NCI-H2196 (cell line): ENCODE measurements around the gene CDH5.
"Not testable (repeated sequence)": the region's sequence is repeated elsewhere in the genome, so short reads cannot be mapped to it uniquely, and the experiment has no call there.

ENCODE experiments used
- DNase-seq: peaks from one replicate; lab custom pipeline; 2025; ENCODE audit not compliant: unreplicated experiment; lab: John Stamatoyannopoulos, UW

The CDH5 gene, protein sequence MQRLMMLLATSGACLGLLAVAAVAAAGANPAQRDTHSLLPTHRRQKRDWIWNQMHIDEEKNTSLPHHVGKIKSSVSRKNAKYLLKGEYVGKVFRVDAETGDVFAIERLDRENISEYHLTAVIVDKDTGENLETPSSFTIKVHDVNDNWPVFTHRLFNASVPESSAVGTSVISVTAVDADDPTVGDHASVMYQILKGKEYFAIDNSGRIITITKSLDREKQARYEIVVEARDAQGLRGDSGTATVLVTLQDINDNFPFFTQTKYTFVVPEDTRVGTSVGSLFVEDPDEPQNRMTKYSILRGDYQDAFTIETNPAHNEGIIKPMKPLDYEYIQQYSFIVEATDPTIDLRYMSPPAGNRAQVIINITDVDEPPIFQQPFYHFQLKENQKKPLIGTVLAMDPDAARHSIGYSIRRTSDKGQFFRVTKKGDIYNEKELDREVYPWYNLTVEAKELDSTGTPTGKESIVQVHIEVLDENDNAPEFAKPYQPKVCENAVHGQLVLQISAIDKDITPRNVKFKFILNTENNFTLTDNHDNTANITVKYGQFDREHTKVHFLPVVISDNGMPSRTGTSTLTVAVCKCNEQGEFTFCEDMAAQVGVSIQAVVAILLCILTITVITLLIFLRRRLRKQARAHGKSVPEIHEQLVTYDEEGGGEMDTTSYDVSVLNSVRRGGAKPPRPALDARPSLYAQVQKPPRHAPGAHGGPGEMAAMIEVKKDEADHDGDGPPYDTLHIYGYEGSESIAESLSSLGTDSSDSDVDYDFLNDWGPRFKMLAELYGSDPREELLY

DNA sequence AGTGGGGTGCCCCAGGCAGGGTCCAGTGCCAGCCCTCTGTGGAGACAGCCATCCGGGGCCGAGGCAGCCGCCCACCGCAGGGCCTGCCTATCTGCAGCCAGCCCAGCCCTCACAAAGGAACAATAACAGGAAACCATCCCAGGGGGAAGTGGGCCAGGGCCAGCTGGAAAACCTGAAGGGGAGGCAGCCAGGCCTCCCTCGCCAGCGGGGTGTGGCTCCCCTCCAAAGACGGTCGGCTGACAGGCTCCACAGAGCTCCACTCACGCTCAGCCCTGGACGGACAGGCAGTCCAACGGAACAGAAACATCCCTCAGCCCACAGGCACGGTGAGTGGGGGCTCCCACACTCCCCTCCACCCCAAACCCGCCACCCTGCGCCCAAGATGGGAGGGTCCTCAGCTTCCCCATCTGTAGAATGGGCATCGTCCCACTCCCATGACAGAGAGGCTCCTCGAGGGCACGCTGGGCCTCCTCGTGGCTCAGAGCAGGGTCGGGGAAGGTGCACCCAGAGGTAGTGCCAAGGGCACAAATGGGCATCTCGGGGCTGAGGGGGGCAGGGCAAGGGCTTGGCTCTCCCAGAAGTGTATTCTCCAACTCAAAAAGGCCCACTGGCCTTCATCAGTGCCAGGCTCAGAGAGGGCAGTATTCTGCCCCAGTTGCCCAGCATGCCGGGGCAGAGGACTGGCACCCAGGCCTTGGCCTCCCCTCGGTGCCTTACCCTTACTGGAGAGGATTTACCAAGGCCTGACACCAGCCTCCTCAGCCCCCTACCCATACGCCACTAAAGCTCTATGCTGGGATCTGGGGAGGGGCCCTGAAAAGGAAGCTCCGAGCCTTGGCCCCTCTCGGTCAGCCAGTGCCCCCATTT is at the start of gene CDH5:
Gene CDH5 (plus strand): TSS at position 259 of the 867 bp plus-strand sequence. CDS start 12,647 bp downstream, outside the sequence.
- no peak for DNase-seq

GRCh38 chr16:66318505-66318904 is 48.0 kb upstream of the CDH5 start:
- DNase-seq = no peak

GRCh38 chr16:66320774-66321173 is 45.7 kb upstream of the CDH5 start:
- DNase-seq = no peak

GRCh38 chr16:66322174-66322573 is 44.3 kb upstream of the CDH5 start:
- DNase-seq = no peak

GRCh38 chr16:66324815-66325515 is 41.5 kb upstream of the CDH5 start:
- peak; percentile 8 for DNase-seq

- DNase-seq = no peak
These were observed 40.6 kb upstream of the CDH5 start for GRCh38 chr16:66325717-66326376.

DNA sequence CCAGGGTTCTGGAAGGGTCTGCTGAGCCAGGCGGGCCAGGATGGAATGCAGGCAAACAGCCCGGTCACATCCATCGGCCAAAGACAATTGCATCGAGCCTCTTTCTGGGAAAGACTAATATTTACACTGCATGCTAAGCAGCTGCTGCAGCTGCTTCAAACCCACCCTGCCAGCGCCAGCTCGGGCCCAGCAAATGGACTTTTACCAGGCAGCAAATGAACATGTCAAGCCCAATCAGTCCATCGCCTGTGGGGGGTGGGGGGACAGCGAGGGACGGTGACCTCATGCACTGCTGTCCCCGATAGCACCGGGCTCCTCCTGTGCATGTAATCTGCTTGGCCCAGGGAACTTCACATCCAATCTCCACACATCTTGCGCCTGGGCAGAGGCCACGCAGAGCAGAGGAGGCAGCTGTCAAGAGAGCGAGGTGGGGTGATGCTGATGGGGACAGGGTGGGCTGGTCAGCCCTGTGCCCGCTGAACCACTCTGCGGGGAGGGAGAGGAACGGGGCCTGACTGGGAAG is 39.4 kb upstream of the CDH5 start:
- DNase-seq = peak; percentile 68

GRCh38 chr16:66328282-66328681 is 38.2 kb upstream of the CDH5 start:
- DNase-seq = no peak

- not testable (repeated sequence) for DNase-seq
These were observed 35.0 kb upstream of the CDH5 start for GRCh38 chr16:66331464-66331863.

- DNase-seq = peak; percentile 51
These were observed 33.6 kb upstream of the CDH5 start for GRCh38 chr16:66332634-66333610.

- no peak for DNase-seq
These were observed 31.5 kb upstream of the CDH5 start for GRCh38 chr16:66334853-66335574.

DNA sequence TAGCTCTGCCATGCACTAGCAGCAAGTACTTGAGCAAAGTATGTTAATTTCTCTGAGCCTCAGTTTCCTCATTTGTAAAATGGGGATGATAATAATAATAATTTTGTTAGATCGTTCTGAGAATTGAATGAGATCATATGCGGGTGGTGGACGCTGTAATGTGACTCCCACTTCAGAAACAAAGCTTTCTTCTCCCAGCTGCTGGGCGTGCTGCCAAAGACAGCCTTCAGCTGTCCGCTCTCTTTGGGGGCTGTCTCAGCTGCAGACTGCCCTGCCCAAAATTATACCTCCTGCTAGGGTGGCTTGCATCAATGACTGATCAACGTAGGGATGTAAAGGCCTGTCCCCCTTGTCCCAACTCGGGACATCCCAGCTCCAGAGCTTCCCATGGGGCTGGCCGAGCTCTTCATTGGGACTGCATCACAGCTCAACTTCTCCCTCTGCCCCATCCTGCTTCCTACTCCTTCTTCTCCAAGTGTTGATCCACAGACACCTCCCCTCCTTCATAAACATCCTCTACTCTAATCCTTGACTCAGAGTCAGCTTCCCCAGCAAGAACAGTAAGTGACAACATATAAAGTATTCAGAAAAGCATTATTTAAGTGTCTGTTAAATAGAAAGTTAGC is 30.7 kb upstream of the CDH5 start:
- DNase-seq = peak; percentile 79

DNA sequence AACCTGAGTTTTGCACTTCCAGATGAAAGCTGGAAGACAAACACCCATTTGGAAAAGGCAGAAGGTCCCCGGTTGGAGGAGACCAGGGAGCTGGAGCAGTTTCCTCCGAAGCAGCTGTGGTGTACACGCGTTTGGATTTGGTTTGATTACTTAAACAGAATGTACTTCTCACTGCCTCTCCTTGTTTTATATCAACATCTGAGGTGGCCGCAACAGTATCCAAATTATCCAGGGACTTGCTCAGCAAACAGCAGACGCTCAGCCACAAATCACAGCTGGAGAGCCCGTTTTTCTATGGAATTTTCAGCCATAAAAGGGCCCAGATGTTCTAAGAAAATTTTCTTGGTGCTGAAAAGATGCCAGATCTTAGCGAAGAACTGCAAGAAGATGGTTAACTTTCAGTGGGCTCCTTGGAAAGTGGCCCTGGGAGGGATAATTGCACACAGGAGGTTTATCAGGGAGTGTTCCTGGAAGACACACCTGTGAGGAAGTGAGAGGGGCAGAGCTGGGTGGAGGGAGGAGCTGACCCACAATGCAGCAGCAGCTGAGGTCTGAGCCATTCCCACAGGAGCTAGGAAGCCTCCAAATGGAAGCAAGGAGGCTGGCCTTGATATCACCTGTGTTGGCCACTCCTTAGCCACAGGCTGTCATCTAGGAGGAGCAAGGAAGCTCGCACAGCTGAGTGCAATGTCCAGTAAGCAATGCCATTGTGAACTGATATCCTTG is 28.9 kb upstream of the CDH5 start:
- no peak for DNase-seq

DNA sequence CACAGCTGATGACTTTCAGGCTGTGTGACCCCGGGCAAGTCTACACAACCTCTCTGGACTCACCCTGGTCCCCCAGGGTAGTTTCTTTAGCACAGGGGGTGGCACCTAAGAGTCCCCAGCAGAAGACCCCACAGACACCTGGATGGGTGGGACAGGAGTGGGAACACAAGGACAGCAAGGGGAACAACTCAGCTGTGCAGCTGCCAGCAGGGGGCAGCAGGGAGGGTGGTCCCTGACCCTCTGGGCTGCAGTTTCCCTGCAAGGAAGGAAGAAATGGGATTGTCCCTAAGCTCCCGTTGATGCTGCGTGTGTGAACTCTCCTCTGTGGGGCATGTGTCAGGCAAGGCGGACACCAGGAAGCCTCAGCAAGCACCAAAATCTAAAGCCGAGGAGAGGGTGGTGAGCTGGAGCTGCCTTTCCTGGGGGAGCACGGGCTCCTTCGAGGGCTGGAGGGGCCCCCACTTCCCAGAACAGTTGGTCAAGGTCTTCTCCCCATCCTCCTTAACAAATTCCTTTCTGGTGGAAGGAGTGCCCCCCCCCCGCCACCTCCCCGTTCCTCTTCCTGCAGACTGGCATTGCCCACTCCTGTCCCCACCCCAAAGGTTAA is 24.1 kb upstream of the CDH5 start:
- DNase-seq = no peak

DNA sequence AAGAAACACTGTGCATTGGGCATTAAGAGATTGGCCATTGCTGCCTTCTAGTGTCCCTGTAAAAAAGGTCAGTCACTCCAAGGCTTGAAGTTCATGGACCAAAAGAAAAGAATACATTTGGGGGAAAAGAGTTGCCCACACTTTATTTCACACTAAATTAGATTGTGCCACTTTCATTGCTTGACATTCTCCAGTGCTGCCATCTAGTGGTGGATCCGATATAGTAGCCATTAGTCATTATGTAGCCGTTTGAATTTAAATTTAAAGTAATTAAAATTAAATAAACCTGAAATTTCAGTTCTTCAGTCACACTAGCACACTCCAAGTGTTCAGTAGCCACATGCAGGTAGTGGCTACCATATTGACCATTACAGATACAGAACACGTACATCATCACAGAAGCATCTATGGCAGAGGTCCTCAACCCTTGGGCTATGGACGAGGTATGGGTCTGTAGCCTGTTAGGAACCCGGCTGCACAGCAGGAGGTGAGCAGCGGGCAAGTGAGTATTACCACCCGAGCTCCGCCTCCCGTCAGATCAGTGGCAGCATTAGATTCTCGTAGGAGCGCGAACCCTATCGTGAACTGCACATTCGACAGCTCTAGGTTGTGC is 21.9 kb upstream of the CDH5 start:
- DNase-seq = peak; percentile 47

GRCh38 chr16:66346221-66346620 is 20.3 kb upstream of the CDH5 start:
- DNase-seq = no peak
